Parathyroid adenoma (tissue), 2 donors: ENCODE measurements around the gene GOLGA6L7.
"Not testable (repeated sequence)": the region's sequence is repeated elsewhere in the genome, so short reads cannot be mapped to it uniquely, and the experiment has no call there.

Source experiments
- H2AFZ ChIP-seq: fragments of 300-600 bp; sonication (generic); one replicate; pipeline ENCODE4 v1.7.0; 2017; ENCODE audit warnings: antibody characterized with exemption, mild to moderate bottlenecking
- H3K27ac ChIP-seq: fragments of 300-600 bp; sonication (generic); one replicate; pipeline ENCODE4 v1.7.0; 2017
- H3K27me3 ChIP-seq: fragments of 300-600 bp; sonication (generic); one replicate; pipeline ENCODE4 v1.7.0; 2017; ENCODE audit warnings: low read length; ENCODE audit not compliant: control insufficient read depth, insufficient read depth
- H3K36me3 ChIP-seq: fragments of 300-600 bp; sonication (generic); one replicate; pipeline ENCODE4 v1.7.0; 2017; ENCODE audit warnings: low read length; ENCODE audit not compliant: control insufficient read depth, insufficient read depth
- H3K4me1 ChIP-seq: fragments of 300-600 bp; sonication (generic); one replicate; pipeline ENCODE4 v1.7.0; 2017; ENCODE audit warnings: control low read depth
- H3K4me2 ChIP-seq: fragments of 300-600 bp; sonication (generic); one replicate; pipeline ENCODE4 v1.7.0; 2017; ENCODE audit warnings: low read length
- H3K4me3 ChIP-seq: fragments of 300-600 bp; sonication (generic); one replicate; pipeline ENCODE4 v1.7.0; 2017; ENCODE audit warnings: low read depth, low read length
- H3K79me2 ChIP-seq: fragments of 300-600 bp; sonication (generic); one replicate; pipeline ENCODE4 v1.7.0; 2017; ENCODE audit warnings: control low read depth
- H3K9ac ChIP-seq: fragments of 300-600 bp; sonication (generic); one replicate; pipeline ENCODE4 v1.7.0; 2017; ENCODE audit warnings: mild to moderate bottlenecking
- H3K9me3 ChIP-seq: fragments of 300-600 bp; sonication (generic); one replicate; pipeline ENCODE4 v1.7.0; 2017; ENCODE audit warnings: low read length; ENCODE audit not compliant: control insufficient read depth
- TF ChIP-seq, protein P1 (sequence below): fragments of 300-600 bp; sonication (generic); IDR thresholded peaks from one replicate; pipeline ENCODE4 v1.7.0; 2017; ENCODE audit warnings: antibody characterized with exemption, mild to moderate bottlenecking
- donor health status: primary hyperparathyroidism.

The GOLGA6L7 gene

DNA sequence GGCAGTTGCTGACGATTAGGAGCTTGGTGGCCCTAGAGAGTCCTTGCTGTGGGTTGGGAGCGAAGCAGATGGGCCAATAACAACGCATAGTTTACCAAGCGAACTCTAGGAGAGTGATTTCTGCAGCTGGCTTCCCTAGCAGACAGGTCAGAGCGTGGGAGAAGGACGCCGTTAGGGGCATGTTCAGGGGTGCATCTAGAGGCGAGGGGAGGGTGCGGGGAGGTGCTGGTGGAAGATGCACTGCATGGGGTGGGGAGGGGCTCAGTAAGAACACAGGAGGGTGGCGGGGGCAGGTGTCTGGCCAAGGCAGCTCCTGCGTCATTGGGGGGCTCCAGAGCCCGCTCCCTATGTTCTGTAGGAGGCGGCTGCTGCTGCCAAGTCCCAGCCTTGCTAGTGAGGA, 46.2 kb upstream of the GOLGA6L7 start:
- Histone ChIP-seq H3K4me1 (no peaks in the 10 kb centered on the region), H3K27me3 (no peaks in the 10 kb centered on the region), H3K27ac (no peak overlapping the region), H3K9ac (no peak overlapping the region), H3K4me3 (no peak overlapping the region), H3K36me3 (no peaks in the 10 kb centered on the region), H3K4me2 (no peak overlapping the region), H2AFZ (no peak overlapping the region), H3K79me2 (no peaks in the 10 kb centered on the region), H3K9me3 (no peaks in the 10 kb centered on the region)
- TF ChIP-seq, protein P1, sequence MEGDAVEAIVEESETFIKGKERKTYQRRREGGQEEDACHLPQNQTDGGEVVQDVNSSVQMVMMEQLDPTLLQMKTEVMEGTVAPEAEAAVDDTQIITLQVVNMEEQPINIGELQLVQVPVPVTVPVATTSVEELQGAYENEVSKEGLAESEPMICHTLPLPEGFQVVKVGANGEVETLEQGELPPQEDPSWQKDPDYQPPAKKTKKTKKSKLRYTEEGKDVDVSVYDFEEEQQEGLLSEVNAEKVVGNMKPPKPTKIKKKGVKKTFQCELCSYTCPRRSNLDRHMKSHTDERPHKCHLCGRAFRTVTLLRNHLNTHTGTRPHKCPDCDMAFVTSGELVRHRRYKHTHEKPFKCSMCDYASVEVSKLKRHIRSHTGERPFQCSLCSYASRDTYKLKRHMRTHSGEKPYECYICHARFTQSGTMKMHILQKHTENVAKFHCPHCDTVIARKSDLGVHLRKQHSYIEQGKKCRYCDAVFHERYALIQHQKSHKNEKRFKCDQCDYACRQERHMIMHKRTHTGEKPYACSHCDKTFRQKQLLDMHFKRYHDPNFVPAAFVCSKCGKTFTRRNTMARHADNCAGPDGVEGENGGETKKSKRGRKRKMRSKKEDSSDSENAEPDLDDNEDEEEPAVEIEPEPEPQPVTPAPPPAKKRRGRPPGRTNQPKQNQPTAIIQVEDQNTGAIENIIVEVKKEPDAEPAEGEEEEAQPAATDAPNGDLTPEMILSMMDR = no peak

DNA sequence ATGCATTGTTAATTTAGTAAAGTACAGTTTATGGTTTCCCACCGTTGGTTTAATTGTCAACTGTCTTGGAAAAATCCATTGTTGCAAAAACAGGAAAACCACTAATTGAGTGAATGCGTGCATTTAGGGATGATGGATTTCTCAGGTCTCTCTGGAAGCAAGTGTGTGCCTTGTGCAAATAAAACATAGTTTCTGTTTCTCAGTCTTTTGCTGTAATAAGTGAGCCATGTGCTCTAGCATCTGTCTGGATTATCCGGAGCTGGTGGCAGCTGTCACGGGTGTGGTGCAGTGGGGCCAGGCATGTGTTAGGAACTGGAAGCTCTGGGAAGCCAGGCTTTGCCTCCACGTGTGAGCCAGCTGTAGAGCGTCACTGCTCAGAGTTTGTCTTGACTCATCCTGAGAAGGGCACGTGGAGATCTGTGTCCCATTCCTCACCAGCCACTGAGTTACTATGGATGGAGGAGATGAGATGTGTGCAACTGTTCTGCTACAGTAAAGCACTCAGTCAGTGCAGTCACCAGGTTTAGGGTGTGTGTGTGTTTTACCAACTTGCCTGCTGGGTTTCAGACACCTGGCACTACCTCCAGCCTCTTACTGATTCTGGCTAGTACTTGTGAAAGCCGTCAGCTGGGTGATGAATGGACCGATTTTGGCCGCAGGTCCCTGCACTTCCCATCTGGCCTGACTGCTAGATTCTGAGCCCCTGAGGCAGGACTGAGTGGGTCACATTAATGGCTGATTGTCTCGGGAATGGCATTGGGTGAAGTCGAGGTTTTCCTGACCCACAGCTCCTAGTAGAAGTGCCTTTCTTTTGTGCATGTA, 44.6 kb upstream of the GOLGA6L7 start:
- Histone ChIP-seq H3K79me2 (no peaks in the 10 kb centered on the region), H3K4me2 (no peak overlapping the region), H2AFZ (no peak overlapping the region), H3K9me3 (no peaks in the 10 kb centered on the region), H3K4me3 (no peak overlapping the region), H3K36me3 (no peaks in the 10 kb centered on the region), H3K27ac (no peak overlapping the region), H3K27me3 (no peaks in the 10 kb centered on the region), H3K9ac (no peak overlapping the region), H3K4me1 (no peaks in the 10 kb centered on the region)
- TF ChIP-seq, protein P1 = no peak

DNA sequence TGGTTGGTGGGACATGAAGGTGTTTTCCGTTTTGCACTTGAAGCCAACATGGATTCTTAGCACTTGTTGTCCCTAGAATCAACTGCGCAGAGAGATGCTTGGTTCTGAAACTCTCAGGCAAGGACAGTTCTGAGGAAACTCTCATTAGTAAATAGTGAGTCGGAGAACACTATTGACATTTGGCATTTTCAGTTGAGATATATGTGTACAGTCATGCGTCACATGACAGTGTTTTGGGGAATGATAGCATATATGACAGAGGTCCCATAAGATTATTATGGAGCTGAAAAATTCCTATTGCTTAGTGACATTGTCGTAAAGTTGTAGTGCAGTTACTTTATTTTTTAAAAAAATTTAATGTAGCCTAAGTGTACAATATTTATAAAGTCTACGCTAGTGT, 43.1 kb upstream of the GOLGA6L7 start:
- H3K36me3 ChIP-seq = no peaks in the 10 kb centered on the region
- H3K9me3 ChIP-seq = no peaks in the 10 kb centered on the region
- no peak overlapping the region for H3K27ac ChIP-seq
- H3K4me2 ChIP-seq = no peak overlapping the region
- no peak overlapping the region for H2AFZ ChIP-seq
- no peaks in the 10 kb centered on the region for H3K27me3 ChIP-seq
- H3K9ac ChIP-seq = no peak overlapping the region
- TF ChIP-seq, protein P1 = no peak
- H3K4me1 ChIP-seq = no peaks in the 10 kb centered on the region
- no peaks in the 10 kb centered on the region for H3K79me2 ChIP-seq
- H3K4me3 ChIP-seq = no peak overlapping the region

DNA sequence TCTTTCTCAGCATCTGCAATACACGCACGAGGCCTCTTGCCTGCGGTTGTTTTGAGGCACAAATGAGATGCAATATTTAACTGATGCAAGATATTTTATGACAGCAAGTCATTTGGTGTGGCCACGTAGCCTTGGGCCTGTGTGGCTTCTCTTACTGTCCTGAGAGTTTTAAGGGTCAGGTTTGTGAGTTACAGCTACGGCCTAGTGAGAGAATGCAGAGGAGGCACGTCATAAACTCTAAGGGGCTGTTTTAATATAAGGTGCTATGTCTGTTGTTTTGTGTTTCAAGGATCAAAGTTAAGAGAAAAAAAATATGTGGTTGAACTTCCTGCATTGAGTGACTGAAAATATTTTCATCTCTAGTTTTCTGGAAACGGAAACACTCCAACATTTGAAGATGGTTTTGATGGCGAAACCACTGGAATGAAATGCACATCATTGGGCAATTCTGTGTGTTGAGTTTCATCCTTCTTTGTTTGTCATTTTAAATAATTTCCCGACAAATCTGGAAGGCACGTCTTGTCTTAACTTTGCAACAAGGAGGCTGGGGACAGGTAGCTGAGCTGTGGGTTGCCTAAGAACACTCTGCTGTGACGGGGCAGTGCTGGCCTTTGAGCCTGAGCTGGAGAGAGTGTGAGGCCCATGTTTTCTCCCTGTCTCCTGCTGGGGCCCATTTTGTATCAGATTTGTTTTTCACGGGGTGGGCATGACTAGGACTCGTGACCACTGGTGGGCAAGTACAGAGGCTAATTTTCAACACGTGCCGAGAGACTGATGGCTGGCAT, 42.5 kb upstream of the GOLGA6L7 start:
- Histone ChIP-seq H3K27me3 (no peaks in the 10 kb centered on the region), H3K4me3 (no peak overlapping the region), H3K36me3 (no peaks in the 10 kb centered on the region), H3K27ac (no peak overlapping the region), H3K79me2 (no peaks in the 10 kb centered on the region), H3K4me2 (no peak overlapping the region), H3K9me3 (no peaks in the 10 kb centered on the region), H3K4me1 (no peaks in the 10 kb centered on the region), H2AFZ (no peak overlapping the region), H3K9ac (no peak overlapping the region)
- TF ChIP-seq, protein P1 = no peak

DNA sequence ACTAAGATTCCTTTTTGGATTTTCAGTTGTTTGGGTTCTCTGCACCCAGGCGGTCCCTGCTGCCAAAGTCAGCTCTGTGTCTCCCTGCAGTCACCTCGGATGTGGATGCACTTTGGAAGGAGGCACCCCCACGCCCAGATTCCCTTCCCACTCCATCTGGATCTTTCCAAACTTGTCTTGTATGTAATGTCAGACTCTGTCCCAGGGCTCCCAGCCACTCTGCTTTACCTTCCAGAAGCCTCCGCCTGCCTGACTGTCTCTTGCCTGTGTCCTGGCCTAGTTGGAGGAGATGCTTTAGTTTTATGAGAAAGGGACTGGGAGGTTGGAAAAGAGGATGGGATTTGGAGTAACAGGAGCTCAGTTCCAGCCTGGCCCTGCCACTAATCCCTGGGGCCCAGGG, 41.8 kb upstream of the GOLGA6L7 start:
- H3K4me2 ChIP-seq, H3K4me3 ChIP-seq, H3K79me2 ChIP-seq, H3K27me3 ChIP-seq, H3K36me3 ChIP-seq, H2AFZ ChIP-seq, H3K9me3 ChIP-seq, H3K4me1 ChIP-seq, H3K27ac ChIP-seq, H3K9ac ChIP-seq: not testable (repeated sequence)

DNA sequence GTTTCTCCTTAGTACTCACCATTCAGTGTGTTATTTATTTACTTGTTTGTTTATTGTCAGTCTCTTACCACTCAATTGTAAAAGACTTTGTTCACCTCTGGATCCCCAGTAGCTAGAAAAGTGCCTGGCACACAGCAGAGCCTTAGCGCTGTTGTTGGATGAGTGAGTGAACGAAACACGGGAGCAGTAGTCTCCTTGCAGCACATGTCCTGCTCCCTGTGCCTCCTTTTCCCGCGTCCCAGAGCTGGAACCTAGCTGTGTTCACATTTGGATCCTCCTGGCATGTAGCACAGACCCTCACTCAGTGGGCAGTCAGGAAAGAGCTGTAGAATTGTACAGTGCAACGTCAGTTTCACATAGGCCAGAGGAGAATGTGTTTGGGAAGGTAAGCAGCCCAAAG, 41.4 kb upstream of the GOLGA6L7 start:
- not testable (repeated sequence) for H3K9ac ChIP-seq, H3K36me3 ChIP-seq, H3K4me1 ChIP-seq, H3K4me3 ChIP-seq, H3K9me3 ChIP-seq, H3K4me2 ChIP-seq, H3K27me3 ChIP-seq, H3K27ac ChIP-seq, H2AFZ ChIP-seq, H3K79me2 ChIP-seq
